Mesendoderm (in vitro differentiated cells): ENCODE data around the gene PARVG.

Source experiments
- DNase-seq: peaks from one replicate; pipeline ENCODE4 v3.0.0; 2013
- H2AK5ac ChIP-seq: 2 replicates; pipeline ENCODE4 v1.6.1; 2013; ENCODE audit warnings: low read length, inconsistent platforms
- H2BK120ac ChIP-seq: 2 replicates; pipeline ENCODE4 v1.6.1; 2013; ENCODE audit warnings: low read depth, mild to moderate bottlenecking, low read length, moderate library complexity, mixed read lengths
- H2BK15ac ChIP-seq: replicated peaks from 2 replicates; pipeline ENCODE4 v1.6.1; 2013; ENCODE audit warnings: low read depth, mild to moderate bottlenecking, moderate library complexity
- H2BK5ac ChIP-seq: 2 replicates; pipeline ENCODE4 v1.6.1; 2013; ENCODE audit warnings: low read length, inconsistent platforms
- H3K18ac ChIP-seq: 2 replicates; pipeline ENCODE4 v1.6.1; 2013; ENCODE audit warnings: mild to moderate bottlenecking, low read length, mixed read lengths
- H3K23ac ChIP-seq: one replicate; pipeline ENCODE4 v1.6.1; 2013; ENCODE audit warnings: low read length
- H3K27ac ChIP-seq: 2 replicates; pipeline ENCODE4 v1.5.1; 2013; ENCODE audit warnings: low read depth, mild to moderate bottlenecking, inconsistent platforms, low read length, moderate library complexity
- H3K27me3 ChIP-seq: 2 replicates; pipeline ENCODE4 v1.6.1; 2013; ENCODE audit warnings: low read length, control low read depth, mild to moderate bottlenecking, inconsistent platforms; ENCODE audit not compliant: insufficient read depth, poor library complexity
- H3K36me3 ChIP-seq: 2 replicates; pipeline ENCODE4 v1.6.1; 2013; ENCODE audit warnings: low read length, inconsistent platforms; ENCODE audit not compliant: control insufficient read depth, insufficient read depth
- H3K4ac ChIP-seq: one replicate; pipeline ENCODE4 v1.6.1; 2013; ENCODE audit warnings: low read depth, mild to moderate bottlenecking, low read length, moderate library complexity
- H3K4me1 ChIP-seq: 2 replicates; pipeline ENCODE4 v1.6.1; 2013; ENCODE audit warnings: low read depth, low read length, inconsistent platforms; ENCODE audit not compliant: control insufficient read depth
- H3K4me2 ChIP-seq: 2 replicates; pipeline ENCODE4 v1.6.1; 2013; ENCODE audit warnings: low read length
- H3K4me3 ChIP-seq: 2 replicates; pipeline ENCODE4 v1.5.1; 2013; ENCODE audit warnings: mild to moderate bottlenecking, low read length
- H3K56ac ChIP-seq: one replicate; pipeline ENCODE4 v1.6.1; 2013; ENCODE audit warnings: low read length
- H3K79me1 ChIP-seq: 2 replicates; pipeline ENCODE4 v1.6.1; 2013; ENCODE audit warnings: low read length, inconsistent platforms
- H3K79me2 ChIP-seq: 2 replicates; pipeline ENCODE4 v1.6.1; 2013; ENCODE audit warnings: mild to moderate bottlenecking, low read length; ENCODE audit not compliant: control insufficient read depth, insufficient read depth
- H3K9ac ChIP-seq: 2 replicates; pipeline ENCODE4 v1.6.1; 2013; ENCODE audit warnings: low read length, inconsistent platforms
- H4K5ac ChIP-seq: one replicate; pipeline ENCODE4 v1.6.1; 2013; ENCODE audit warnings: low read length
- H4K8ac ChIP-seq: one replicate; pipeline ENCODE4 v1.6.1; 2013; ENCODE audit warnings: low read depth, mild to moderate bottlenecking, control low read depth, low read length, moderate library complexity
- WGBS: extraction: QIAGEN DNeasy Blood & Tissue Kit; methylation state at CpG from one replicate; pipeline ENCODE4 v1.1.7; 2013; ENCODE audit warnings: low lambda C conversion rate, missing lambda C conversion rate; ENCODE audit not compliant: insufficient coverage; ENCODE audit errors: extremely low coverage; 5-methylcytosine and 5-hydroxymethylcytosine counted together

PARVG gene

DNA sequence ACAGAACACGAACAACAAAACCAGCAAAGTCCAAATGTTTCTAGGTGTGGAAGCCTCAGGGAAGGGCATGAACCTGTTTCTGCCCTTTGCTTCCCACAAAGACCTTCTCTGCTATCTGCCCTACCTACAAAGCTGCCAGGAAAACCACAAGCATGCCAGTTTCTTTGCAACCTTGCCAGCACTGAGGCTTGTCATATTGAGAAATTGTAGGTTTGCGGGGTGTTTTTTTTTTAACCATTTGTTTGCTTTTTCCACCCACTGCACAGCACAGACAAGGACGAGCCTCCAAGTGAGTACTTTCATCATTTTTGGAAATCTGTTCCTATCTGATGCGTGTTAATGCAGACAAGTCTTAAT lies 12.8 kb downstream of the PARVG start:
- no peaks in the 10 kb centered on the region for H3K27me3 ChIP-seq
- DNase-seq, result no peak

DNA sequence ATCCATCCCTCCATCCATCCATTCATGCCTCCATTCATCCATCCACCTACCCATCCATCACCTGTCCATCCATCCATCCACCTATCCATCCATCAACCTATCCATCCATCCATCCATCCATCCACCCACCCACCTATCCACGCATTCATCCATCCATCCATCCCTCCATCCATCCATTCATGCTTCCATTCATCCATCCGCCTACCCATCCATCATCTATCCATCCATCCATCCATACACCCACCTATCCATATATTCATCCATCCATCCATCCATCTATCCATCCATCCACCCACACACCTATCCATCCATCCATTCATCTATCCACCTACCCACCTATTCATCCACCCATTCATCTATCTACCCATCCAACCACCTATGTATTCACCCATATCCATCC lies 13.8 kb downstream of the PARVG start:
- no peak for DNase-seq
- Histone ChIP-seq H3K27ac (no peak overlapping the region), H2BK5ac (no peak overlapping the region), H3K4me2 (no peak overlapping the region), H3K79me2 (no peaks in the 10 kb centered on the region), H4K8ac (no peak overlapping the region), H3K79me1 (no peaks in the 10 kb centered on the region), H3K18ac (no peak overlapping the region), H3K23ac (no peak overlapping the region), H3K36me3 (no peaks in the 10 kb centered on the region), H3K4ac (no peak overlapping the region), H3K4me3 (no peak overlapping the region), H2AK5ac (no peak overlapping the region), H3K4me1 (no peaks in the 10 kb centered on the region), H4K5ac (no peak overlapping the region), H2BK120ac (no peak overlapping the region), H3K27me3 (no peaks in the 10 kb centered on the region), H3K56ac (no peak overlapping the region), H2BK15ac (no peak overlapping the region), H3K9ac (no peak overlapping the region)
- WGBS, result 100% methylated on average over 1 of the region's 2 CpGs

More for the DNA sequence above, 12.8 kb downstream of the PARVG start:
- WGBS, result no CpG with 5 or more reads among the region's 4 CpGs
- no peak overlapping the region for H2BK15ac ChIP-seq
- H3K27ac ChIP-seq, result no peak overlapping the region
- H3K9ac ChIP-seq, result no peak overlapping the region
- H2BK120ac ChIP-seq, result no peak overlapping the region
- no peaks in the 10 kb centered on the region for H3K79me2 ChIP-seq
- no peak overlapping the region for H2BK5ac ChIP-seq
- H3K4me1 ChIP-seq, result no peaks in the 10 kb centered on the region
- no peak overlapping the region for H3K4me2 ChIP-seq
- no peak overlapping the region for H3K18ac ChIP-seq
- H3K79me1 ChIP-seq, result no peaks in the 10 kb centered on the region
- no peak overlapping the region for H3K56ac ChIP-seq
- H3K4me3 ChIP-seq, result no peak overlapping the region
- no peak overlapping the region for H4K5ac ChIP-seq
- no peak overlapping the region for H4K8ac ChIP-seq
- no peaks in the 10 kb centered on the region for H3K36me3 ChIP-seq
- no peak overlapping the region for H3K23ac ChIP-seq
- no peak overlapping the region for H2AK5ac ChIP-seq
- H3K4ac ChIP-seq, result no peak overlapping the region

DNA sequence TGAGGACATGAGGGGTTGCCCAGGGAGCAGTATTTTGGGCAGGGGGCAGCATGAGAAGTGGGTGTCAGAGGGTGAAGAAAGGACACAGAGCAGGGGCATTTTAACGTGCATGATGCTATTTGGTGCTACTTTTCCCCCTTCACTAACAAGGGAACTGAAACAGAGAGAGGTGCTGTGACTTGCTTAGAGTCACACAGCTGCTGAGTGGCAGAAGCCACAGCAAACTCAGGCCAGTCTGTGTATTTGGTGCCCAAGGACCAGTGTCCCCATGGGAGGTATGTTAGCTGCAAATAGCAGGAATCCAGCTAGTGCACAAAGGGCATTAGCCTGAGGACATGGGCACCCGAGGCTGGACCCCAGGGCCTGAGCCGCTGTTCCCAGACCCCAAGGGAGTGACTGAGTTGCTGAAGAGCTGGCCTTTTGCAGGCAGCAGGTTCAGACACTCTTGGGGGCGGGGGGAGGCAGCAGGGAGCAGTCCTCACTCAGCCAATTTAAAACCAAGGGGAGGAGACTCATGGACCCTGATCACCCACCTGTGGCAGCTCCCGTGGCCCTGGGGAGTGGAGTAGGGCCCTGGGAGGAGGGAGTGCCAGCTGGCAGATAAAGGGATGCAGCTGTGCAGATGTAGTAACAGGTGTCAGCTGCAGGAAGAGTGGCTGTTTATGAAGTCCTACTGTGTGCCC lies 14.6 kb downstream of the PARVG start:
- Histone ChIP-seq H3K9ac (no peak overlapping the region), H3K4me1 (no peaks in the 10 kb centered on the region), H3K36me3 (no peaks in the 10 kb centered on the region), H4K8ac (no peak overlapping the region), H3K27me3 (no peaks in the 10 kb centered on the region), H3K18ac (no peak overlapping the region), H3K79me2 (no peaks in the 10 kb centered on the region), H2AK5ac (no peak overlapping the region), H4K5ac (no peak overlapping the region), H3K56ac (no peak overlapping the region), H3K27ac (no peak overlapping the region), H3K4me2 (no peak overlapping the region), H3K4me3 (no peak overlapping the region), H2BK5ac (no peak overlapping the region), H3K4ac (no peak overlapping the region), H3K79me1 (no peaks in the 10 kb centered on the region), H2BK120ac (no peak overlapping the region), H3K23ac (no peak overlapping the region), H2BK15ac (no peak overlapping the region)
- no peak for DNase-seq
- WGBS, result no CpG with 5 or more reads among the region's 5 CpGs

DNA sequence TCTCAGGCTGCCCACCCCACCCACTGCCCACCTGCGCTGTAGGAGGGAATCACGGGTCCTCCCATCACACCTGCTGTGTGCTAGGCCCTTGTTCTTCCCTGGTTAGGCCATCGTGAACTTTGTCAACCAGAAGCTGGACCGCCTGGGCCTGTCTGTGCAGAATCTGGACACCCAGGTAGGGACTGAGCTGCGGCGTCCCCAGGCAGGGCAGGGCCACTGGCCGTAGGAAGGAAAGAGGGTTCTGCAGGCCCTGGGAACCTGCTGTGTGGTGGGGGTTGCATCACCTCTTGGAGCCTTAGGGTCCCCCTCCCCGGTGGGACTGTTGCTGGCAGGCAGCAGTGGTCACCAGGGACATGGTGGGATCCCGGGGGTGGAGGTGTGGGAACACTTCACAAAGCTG lies 15.5 kb downstream of the PARVG start:
- H3K4me1 ChIP-seq, result no peaks in the 10 kb centered on the region
- no CpG with 5 or more reads among the region's 9 CpGs for WGBS
- H2BK15ac ChIP-seq, result no peak overlapping the region
- DNase-seq, result no peak
- H3K79me1 ChIP-seq, result no peaks in the 10 kb centered on the region
- H2BK120ac ChIP-seq, result no peak overlapping the region
- no peak overlapping the region for H3K4ac ChIP-seq
- no peak overlapping the region for H3K18ac ChIP-seq
- H3K9ac ChIP-seq, result no peak overlapping the region
- H4K8ac ChIP-seq, result no peak overlapping the region
- H3K27ac ChIP-seq, result no peak overlapping the region
- no peak overlapping the region for H3K4me2 ChIP-seq
- H3K36me3 ChIP-seq, result no peaks in the 10 kb centered on the region
- H3K27me3 ChIP-seq, result no peaks in the 10 kb centered on the region
- no peak overlapping the region for H3K4me3 ChIP-seq
- H4K5ac ChIP-seq, result no peak overlapping the region
- no peak overlapping the region for H2BK5ac ChIP-seq
- H2AK5ac ChIP-seq, result no peak overlapping the region
- no peaks in the 10 kb centered on the region for H3K79me2 ChIP-seq
- H3K56ac ChIP-seq, result no peak overlapping the region
- no peak overlapping the region for H3K23ac ChIP-seq

DNA sequence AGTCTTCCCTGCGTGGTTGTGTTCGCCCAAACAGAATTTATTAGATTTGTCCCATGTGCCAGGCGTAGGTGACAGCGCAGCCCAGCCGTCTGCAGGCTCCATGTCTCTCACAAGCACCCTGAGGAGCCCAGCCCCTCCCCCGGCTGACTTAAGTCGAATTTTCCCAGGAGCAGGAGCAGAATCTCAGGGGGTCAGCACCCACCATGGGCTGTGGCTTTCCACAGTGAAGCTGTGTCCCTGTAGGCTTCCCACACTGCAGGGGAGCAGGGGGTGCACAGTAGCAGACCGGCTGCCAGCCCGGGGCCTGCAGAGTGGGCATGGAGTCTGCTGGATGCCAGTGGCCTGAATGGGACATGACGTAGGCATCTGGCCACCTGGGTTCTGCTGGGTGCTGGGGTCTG lies 16.0 kb downstream of the PARVG start:
- no peak overlapping the region for H3K4me2 ChIP-seq
- H2BK120ac ChIP-seq, result no peak overlapping the region
- no peak overlapping the region for H3K23ac ChIP-seq
- no peak overlapping the region for H3K9ac ChIP-seq
- H3K4ac ChIP-seq, result no peak overlapping the region
- WGBS, result no CpG with 5 or more reads among the region's 10 CpGs
- no peak overlapping the region for H2BK5ac ChIP-seq
- H2BK15ac ChIP-seq, result no peak overlapping the region
- H3K36me3 ChIP-seq, result no peaks in the 10 kb centered on the region
- no peak overlapping the region for H2AK5ac ChIP-seq
- no peak overlapping the region for H3K56ac ChIP-seq
- H3K27me3 ChIP-seq, result no peaks in the 10 kb centered on the region
- H4K8ac ChIP-seq, result no peak overlapping the region
- H4K5ac ChIP-seq, result no peak overlapping the region
- no peaks in the 10 kb centered on the region for H3K79me1 ChIP-seq
- no peak for DNase-seq
- no peaks in the 10 kb centered on the region for H3K4me1 ChIP-seq
- H3K27ac ChIP-seq, result no peak overlapping the region
- no peak overlapping the region for H3K18ac ChIP-seq
- H3K4me3 ChIP-seq, result no peak overlapping the region
- H3K79me2 ChIP-seq, result no peaks in the 10 kb centered on the region

DNA sequence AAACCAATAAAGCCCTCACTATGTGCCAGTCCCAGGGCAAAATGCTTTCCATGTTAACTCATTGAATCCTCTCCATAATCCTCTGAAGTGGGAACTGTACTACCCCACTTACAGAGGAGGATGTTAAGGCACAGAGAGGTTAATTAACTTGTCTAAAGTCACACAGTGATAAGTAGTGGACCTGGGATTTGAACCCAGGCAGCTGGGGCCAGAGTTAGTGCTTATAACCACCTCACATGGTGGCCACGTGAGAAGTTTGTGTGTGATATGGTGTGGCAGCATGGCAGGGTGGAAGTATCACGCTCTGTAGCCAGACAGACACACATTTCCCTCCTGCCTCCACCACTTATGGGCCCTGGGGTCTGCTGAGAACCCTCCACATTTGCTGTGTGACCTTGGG lies 16.5 kb downstream of the PARVG start:
- H3K56ac ChIP-seq, result no peak overlapping the region
- no peak overlapping the region for H3K18ac ChIP-seq
- H3K79me1 ChIP-seq, result no peaks in the 10 kb centered on the region
- WGBS, result no CpG with 5 or more reads among the region's 2 CpGs
- no peak overlapping the region for H3K4me3 ChIP-seq
- H3K9ac ChIP-seq, result no peak overlapping the region
- no peaks in the 10 kb centered on the region for H3K27me3 ChIP-seq
- no peak overlapping the region for H2BK5ac ChIP-seq
- H3K4me1 ChIP-seq, result no peaks in the 10 kb centered on the region
- H3K36me3 ChIP-seq, result no peaks in the 10 kb centered on the region
- H3K4ac ChIP-seq, result no peak overlapping the region
- H2BK120ac ChIP-seq, result no peak overlapping the region
- H4K5ac ChIP-seq, result no peak overlapping the region
- H3K4me2 ChIP-seq, result no peak overlapping the region
- H2AK5ac ChIP-seq, result no peak overlapping the region
- DNase-seq, result no peak
- no peak overlapping the region for H3K23ac ChIP-seq
- H2BK15ac ChIP-seq, result no peak overlapping the region
- no peak overlapping the region for H3K27ac ChIP-seq
- no peak overlapping the region for H4K8ac ChIP-seq
- H3K79me2 ChIP-seq, result no peaks in the 10 kb centered on the region
